Right hindlimb (tissue), 1 donor: ENCODE results near the gene CFAP299.

ENCODE experiments used
- DNase-seq: peaks from one replicate; pipeline ENCODE4 v3.0.0-alpha.2; 2018

Gene CFAP299

DNA sequence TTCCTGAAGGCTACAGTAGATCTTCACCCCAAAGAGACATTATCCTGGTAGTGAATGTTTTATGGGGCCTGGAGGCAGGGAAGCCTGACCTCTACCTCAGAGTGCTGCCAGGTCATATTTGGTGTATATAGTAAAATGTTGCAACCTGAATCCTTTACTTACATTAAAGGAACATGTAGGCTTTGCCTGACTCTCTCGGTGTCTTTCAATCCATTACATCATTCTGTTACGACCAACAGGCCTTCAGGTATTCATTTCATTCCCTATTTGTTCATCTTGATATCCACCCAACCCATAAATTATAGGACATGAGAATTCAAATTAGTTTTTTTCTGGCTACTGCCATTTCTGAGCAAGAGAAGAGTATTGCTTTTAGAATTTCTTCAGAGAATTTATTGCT lies 116.5 kb downstream of the CFAP299 start:
- DNase-seq = no peak

DNA sequence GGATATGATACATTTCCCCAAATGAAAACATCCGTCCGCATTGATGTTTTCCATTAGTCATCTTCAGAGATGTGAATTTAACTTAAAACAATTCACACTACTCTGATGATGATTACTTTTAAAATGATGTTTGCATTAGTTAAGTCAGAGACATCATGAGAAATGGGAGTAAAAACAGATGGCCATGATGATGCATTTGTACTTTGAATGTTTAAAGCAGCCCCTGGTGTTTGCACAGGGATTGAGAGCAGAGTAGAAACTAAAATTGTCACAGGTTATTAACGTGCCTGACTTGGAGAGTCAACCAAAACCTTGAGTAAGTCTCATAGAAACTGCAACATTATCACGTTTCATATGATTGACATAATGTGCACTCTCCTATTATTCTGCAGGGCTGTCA lies 117.2 kb downstream of the CFAP299 start:
- no peak for DNase-seq

DNA sequence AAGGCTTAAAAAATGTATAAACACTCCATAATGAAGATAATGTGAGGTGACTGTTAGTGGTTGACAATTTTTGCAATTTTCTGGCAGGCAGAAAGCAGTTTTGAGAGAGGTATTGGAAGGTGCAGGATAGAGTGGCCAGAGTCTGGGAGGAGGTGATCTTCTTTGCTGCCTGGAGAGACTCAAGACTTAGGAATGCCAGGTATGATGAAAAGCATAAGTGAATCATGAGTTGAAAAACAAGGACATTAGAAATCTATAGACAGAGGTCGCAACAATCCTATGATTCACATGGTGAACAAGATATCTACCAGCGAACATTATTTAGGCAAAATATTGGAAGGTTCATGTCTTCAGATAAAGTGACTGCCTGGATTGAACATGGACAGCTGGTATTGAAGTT lies 118.5 kb downstream of the CFAP299 start:
- DNase-seq = no peak

DNA sequence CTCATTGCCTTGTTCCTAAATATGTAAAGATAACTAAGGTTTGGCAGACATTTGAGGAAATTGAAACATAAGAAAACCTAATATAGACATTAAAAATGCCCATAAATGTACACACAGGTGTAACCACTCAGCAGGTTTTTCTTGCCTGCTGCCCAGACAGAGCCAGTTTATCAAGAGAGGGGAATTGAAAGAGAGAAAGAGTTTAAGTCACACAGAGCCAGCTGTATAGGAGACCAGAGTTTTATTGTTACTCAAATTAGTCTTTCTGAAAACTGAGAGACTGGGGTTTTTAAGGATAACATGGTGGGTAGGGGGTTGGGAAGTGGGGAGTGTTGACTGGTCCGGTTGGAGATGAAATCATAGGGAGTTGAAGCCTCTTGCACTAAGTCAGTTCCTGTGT lies 119.0 kb downstream of the CFAP299 start:
- no peak for DNase-seq

DNA sequence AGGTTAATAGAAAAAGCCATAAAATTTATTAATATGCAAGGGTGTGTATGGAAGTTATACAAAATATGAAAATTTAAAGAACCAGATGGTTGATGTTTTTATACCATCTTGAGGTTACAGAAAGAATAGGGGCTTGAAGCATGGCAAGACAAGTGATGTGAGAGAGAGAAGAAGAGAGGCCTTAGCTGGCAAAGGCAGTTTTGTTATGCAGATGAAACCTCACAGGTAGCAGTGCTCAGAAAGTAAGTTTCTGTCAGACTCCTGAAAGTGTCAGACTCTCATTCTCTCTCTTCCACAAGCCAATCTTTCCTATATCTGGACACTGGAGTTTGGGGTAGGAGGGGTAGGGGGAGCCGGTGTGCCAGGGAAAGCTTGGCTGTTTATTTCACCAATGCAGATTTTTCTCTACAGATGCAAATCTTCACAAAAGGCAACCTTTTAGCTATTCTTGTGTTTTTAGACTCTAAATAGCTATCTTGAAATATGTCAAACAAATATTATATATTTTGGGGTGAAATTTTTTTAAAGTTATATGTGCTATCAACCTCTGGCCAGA lies 124.5 kb downstream of the CFAP299 start:
- DNase-seq = no peak

DNA sequence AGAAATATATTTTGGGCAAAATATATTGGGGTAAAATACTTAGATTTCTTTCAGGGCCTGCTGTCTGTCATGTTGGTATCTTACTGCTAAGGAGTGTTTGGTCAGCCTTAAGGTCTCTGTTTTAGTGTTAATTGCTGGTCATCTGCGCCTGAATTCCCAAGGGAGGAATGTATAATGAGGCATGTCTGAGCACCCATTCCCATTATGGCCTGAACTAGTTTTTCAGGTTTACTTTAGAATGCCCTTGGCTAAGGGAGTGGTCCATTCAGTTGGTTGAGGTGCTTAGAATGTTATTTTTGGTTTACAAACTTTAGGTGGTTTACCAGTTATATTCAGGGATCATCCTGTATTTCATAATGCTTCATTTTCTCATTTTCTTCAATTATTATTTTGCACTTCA lies 125.9 kb downstream of the CFAP299 start:
- DNase-seq = no peak

DNA sequence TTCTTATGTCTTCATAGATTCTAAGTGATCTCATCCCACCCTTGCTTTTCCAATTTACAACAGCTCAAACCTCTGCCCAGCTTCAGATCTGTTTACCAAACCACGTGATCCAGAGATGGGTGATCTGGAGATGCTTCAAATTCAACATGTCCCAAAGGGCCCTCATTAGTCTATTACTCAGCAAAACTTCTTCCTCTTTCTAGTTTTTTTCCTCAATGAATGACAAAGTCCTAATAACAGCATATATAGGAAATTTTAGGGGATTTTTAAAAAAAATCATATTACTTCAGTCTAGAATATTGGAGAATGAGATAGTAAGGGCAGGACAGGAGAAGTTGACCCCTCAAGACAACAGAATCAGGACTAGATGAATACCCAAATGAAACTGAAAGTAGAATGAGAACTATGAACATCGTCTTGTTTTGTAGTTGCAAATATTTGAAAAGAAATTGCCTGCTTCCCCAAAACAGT lies 127.1 kb downstream of the CFAP299 start:
- no peak for DNase-seq

DNA sequence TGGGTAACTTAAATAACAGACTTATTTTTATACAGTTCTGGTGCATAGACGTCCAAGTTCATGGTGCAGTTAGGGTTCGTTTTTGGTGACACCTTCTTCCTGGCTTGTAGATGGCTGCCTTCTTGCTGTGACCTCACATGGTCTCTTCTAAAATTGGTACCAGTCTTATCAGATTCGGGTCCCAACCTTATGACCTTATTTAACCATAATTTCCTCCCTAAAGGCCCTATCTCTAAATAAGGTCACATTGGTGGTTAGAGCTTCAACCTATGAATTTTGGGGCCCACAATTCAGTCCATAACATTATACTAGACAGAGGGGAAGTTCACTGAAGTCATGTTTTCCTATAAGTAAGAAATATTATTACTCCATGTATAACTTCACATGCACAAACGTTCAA lies 128.0 kb downstream of the CFAP299 start:
- DNase-seq = no peak

DNA sequence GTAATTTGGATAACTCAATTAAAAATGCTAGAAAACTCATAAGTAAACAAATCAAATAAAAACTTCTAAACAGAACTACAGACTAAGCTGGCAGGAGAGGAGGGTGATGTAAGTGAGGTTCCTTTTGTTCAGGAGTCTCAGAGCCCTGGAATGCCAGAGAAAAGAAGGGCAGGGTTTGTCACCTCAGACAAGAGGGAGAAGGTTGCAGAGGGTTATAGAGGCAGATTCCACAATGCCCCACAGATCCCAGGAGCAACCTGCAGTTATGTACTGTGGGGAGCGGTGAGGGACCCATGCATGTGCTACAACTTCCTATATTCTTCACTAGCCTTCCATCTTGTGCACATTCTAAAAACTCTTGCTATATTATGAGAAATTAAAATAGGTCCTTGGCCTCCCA lies 129.7 kb downstream of the CFAP299 start:
- no peak for DNase-seq

DNA sequence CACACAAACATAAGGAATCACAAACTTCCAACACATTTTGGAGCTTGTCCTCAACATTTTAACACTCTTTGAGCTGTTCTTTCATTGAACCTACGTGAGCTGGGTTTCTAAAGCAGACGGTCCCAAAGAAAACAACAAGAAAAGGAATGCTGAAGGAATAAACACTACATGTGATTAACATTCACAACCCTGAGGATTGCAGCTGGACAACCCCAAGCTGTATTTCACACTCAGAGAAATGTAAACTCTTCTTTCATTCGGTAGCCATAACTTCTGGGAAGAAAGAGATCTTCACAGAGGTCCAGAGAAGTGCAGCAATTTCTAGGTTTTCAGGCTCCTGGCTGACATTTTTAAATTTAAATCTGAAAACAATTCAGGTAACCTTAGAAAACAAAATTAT lies 130.2 kb downstream of the CFAP299 start:
- DNase-seq = no peak

DNA sequence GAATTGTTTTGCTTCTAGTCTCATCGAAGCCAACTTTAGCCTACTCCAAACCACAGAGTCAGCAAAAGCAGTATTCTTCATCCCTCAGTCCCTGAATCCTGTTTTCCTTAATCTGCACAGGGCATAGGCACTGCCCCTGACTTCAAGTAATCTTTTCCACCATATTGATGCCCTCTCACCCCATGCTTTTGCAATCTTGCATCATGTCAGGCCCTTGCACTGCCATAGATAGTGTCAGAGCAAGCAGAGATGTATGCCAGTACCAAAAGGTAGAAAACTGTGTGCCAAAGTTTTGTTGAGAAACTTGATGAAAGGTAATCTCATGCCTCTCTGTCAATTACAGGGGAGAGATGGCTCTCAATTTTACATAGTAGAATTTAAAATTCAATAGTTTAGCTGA lies 131.1 kb downstream of the CFAP299 start:
- DNase-seq = no peak

DNA sequence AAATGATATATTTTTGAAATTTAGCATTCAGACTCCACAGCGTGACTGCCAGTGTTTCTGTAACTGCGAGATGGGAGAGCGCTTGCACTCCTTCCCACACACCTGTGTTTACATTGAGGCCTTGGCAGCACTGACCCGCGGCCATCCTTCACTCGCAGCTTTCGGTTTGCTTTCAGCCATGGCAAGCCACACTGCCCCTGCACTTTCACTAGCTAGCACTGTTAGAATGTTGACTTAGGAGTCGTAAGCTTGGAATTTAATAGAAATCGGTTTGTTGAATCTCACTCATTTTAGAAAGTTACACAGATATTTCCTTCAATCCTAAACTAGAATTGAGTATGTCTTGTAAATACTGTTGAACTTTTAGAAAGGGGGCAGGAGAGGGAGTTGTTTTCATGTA lies 136.2 kb downstream of the CFAP299 start:
- peak; percentile 27 for DNase-seq

DNA sequence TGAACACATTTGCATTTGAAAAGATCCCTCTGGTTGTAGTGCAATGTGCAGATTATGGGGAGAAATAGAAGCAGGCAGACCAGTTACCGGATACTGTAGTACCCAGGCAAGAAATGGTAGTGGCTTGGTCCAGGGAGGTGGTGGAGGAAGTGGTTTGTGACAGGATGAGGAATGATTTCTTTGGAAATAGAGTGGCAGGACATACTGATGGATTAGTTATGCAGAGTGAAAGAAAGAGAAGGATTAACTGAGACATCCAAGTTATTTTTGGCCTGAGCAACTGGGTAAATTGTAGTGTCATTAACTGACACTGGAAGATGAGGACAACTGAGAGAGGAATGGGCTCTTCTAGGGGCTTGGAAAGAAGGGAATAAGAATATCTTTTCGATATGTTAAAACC lies 139.7 kb downstream of the CFAP299 start:
- DNase-seq = no peak

DNA sequence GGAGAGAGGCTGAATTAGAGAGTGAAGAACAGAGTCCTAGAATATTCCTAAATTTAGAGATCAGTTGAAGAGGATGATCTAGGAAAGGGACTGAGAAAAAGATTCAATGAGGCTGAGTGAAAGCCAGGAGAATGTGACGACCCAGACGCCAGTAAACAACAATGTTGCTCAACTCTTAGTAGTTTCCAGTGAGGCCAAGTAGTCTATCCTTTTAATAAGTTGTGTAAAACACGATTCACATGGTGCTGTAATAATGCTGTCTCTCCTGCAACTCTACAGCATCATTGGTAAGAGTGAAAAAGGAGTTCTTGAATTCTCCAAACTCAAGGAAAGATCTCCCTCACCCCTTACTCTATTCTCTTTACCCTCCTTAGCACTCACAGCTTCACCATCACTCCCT lies 140.3 kb downstream of the CFAP299 start:
- no peak for DNase-seq

DNA sequence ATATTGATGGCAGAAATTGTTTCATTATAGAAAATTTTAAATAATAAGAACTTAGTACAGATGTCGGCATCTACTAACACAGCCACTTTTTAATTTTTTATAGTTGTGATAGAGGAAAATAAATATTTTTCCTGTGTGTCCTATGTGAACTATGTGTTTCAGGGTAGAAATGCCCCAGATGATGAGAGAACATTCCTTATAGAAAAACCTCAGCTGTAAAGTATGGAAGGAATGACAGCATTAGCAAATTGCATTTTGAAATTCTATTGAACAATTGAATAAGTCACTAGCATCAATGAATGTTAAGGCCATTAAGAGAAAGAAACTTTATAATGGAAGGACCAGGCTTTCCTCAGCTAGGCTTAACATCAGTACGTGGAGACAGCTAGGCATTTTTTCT lies 149.2 kb downstream of the CFAP299 start:
- DNase-seq = no peak

DNA sequence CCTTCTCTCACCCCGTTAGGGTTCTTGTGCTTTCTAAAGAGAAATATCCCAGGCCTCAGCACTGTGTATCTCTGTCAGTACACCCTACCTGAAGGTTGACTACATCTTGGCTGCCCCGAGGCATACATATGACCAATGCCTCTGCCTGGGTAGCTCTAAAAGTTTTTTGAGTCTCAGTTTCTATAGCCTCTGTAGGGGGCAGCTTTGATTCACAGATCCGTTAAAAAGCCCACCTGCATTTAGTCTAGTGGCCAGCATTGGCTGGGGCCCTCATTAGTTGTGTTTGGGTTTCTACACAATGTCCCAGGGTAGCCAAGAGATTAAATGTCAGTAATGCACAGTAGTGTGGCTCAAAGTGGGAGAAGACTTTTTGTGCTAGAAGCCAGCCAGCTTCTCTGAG lies 151.1 kb downstream of the CFAP299 start:
- no peak for DNase-seq

DNA sequence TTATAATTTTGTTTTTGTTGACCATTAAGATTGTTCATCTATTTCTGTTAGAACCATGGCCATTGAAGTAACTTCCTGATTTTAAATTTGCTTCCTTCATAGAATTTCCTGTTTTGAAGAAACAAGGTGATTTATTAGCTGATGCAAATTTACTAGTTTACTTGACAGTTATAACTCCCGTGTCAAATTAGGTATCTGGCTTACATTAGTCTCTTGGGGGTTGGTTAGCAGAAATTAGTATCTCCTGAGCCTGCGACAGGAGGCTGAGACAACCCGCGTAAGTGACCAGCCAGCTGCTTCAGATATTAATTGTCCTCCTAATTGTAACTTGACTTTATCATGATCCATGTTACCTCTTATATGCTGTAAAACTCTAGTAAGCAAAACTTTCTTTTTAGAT lies 154.3 kb downstream of the CFAP299 start:
- no peak for DNase-seq

DNA sequence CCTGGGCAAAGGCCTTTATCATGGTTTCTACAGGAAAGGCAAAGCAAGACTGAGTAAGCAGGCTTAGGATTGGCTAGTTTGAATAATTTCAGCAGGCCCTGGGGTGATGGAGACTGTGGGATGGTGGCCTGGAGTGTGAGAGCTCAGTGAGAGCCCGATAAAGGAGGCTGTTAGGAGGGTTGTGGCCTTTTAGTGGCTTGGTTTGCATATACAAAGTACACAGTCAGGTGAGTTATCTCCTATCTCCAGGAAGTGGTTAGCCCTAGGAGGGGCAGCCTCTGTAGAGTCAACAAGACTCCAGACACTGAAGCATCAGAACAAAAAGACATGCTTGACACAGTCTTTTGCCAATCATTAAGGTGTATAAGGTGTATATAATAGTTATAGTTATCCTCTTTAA lies 157.2 kb downstream of the CFAP299 start:
- no peak for DNase-seq

DNA sequence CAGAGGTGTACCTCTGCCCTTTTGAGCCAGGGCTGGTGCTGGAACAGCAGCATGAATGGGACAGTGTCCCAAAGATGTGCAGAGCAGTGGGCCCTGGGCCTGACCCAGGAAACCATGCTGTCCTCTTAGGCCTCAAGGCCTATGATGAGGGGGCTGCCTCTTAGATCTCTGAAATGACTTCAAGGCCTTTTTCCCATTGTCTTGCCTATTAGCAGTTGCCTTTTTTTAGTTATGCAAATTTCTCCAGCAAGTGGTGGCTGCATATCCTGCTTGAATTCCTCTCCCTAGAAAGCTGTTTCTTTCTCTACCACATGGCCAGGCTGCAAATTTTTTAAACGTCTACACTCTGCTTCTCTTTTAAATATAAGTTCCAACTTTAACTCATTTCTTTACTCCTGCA lies 160.3 kb downstream of the CFAP299 start:
- no peak for DNase-seq

DNA sequence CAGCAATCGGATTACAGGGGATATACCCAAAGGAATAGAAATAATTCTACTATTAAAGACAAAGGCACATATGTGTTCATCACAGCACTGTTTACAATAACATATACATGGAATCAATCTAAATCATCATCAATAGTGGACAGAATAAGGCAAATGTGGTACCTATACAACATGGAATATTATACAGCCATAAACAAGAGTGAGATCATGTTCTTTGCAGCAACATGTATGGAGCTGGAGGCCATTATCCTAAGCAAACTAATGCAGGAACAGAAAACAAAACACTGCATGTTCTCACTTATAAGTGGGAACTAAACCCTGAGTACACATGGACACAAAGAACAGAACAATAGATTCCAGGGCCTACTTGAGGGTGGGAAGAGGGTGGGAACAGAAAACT lies 163.2 kb downstream of the CFAP299 start:
- no peak for DNase-seq

DNA sequence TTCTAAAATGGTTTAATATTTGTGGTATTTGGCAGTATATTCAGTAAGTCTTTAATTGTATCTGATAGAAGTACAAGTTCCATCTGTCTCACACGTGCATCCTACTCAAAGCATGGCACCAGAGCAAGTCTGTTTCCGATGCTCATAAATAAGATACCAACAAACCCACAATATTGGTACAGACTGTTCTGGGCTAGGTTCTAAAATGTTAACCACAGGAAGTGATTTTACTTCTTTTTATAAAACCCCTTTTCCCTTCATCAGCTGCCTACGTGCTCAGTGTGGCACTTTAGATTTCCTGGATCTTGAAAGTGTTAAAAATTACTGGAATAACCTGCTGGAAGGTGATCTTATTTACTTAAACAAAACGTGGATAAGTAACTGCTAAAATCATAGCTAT lies 165.1 kb downstream of the CFAP299 start:
- DNase-seq = no peak

DNA sequence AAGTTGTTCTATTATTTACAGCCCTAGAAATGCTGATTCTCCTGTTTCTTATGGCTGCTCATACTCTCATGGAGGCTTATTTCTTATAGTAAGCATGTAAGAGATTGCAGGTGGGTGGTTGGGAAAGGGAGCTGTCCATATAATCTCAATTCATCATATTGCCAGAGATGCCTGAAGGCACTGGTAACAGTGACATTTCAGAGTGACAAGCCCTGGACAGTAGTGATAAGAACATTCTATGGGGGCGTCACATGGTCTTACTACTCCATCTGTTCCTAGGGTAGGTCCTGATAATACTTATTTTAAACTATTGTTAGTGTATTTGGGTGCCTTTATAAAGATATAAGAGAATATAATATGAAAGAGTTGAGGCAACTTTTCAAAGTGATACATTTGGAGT lies 171.5 kb downstream of the CFAP299 start:
- DNase-seq = no peak

DNA sequence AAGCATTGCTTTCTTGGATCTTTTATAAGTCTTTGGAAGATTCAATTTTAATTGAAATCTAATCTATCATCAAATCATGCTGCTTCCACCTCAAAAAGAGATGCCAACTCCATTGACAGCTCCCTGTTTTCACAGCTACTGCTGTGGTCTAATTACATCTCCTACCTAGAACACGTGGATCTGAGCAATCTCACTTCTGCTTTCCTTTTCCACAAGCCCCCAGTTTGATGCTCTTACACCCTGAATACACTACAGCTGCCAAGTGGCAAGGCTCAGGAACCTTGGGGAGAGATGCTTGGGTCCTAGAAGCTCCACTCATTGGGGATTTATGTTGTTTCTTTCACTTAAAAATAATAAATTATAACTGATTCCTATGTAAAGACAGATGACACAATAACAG lies 172.0 kb downstream of the CFAP299 start:
- DNase-seq = no peak

DNA sequence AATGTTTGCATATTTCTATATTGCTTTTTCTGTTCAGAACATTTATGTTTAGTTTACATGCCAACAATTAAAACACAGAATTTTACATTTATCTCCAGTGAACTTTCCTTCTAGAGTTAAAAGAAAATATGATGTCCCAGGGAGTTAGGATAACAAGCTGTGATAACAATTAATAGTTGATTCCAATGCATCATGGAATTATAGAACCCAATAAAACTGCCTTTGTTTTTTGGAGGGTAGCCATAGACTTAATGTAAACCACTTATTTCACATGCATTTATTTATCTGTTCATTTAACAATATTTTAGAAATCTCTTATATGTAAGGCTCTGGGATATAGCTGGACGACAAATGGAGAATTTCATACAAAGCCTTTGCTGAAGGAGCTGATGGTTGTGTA lies 180.0 kb downstream of the CFAP299 start:
- DNase-seq = no peak

DNA sequence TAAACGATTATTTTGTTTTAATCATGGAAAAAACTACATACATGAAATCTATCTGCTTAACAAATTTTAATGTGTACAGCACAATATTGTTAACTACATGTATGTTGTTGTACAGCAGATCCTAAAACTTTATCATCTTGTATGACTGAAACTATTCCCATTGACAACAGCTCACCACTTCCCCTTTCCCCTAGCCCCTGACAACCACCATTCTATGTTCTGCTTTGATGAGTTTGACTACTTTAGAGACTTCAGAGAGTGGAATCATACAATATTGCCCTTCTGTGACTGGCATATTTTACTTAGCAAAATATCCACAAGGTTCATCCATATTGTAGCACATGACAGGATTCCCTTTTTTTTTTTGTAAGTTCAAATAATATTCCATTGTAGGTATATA lies 185.9 kb downstream of the CFAP299 start:
- no peak for DNase-seq

DNA sequence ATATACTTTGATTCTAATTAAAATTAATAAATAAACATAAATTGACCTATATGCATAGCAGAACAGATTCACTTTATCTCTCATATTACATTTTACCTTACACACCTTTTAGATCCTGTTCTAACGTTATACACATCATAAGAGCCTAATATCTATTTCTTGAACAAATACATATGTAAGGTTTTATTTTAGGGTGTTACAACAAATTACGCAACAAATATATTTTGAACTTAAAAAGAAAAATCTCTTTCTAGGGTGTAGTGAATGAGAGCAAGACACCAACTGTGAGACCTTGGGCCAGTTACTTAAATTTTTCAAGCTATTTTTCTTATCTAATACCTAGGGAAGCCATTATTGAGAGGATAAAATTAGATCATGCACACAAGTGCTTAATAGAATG lies 191.2 kb downstream of the CFAP299 start:
- DNase-seq = no peak
